NT2/D1 (cell line): ENCODE measurements around the gene VCP.

Source experiments
- SUZ12 ChIP-seq: IDR thresholded peaks from 2 replicates; pipeline ENCODE4 v1.6.1; 2011; ENCODE audit not compliant: insufficient read length, insufficient read depth; ENCODE audit errors: extremely low read depth
- YY1 ChIP-seq: IDR thresholded peaks from 2 replicates; pipeline ENCODE4 v1.6.1; 2011; ENCODE audit not compliant: insufficient read length, insufficient read depth

DNA sequence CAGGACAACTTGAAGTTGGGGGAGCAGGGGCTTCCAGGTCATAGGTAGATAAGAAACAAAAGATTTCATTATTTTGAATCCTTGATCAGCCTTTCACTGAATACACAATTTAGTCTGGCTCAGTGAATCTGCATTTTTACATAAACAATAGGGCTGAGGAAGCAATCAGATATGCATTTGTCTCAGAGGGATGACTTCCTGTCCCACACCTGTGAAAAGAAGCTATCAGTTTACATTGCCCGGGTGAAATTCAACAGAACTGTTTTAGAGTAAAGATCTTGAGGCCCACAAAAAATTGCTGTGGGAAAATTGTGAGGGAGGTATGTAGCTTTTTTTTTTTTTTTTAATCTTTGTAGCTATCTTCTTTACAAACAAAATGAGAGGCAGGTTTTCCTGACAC is 44.6 kb downstream of the VCP start:
- TF ChIP-seq YY1 (no peak), SUZ12 (no peak)
